HG03432 (cell line): ENCODE data around the gene PLCH1.

ENCODE experiments used
- ATAC-seq: cut with Tn5 transposase; IDR thresholded peaks from one replicate; pipeline ENCODE4 v1.9.1; 2021; ENCODE audit warnings: mild to moderate bottlenecking, moderate library complexity; ENCODE audit not compliant: unreplicated experiment

The PLCH1 gene

DNA sequence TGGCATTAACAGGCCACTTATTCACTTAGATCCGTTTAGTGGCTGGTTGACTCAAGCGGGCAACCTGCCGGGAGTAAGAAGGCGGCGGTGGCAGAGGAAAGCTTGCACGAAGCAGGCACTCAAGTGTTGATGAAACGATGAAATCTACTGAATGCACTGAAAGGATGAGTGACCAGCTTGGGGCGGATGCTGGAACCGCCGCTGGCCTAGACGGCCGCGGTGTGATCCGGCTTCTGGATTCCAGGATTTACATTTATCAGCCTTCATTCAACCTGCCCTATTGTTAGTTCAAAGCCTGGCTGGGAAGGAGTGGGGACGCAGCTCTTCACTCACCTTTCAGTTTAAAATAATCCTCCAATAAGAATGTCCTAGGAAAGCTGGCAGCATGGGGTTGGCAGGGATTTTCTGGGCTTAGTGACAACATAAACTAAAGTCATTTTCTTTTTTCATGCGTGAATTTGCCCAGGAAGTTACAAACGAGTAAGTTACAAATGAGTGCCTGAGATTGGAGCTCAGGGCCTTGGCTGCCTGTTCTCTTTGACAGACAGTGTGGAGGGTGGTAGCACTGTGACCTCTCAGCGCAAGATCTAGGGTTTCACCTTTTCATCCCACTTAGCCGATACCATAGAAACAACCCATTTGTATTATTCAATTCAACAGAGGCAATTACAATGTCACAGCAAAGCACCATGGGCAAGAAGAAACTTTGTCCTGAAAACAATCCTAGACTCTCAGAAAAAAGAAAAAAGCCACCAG, 1.1 kb upstream of the PLCH1 start:
- ATAC-seq = no peak

GRCh38 chr3:155744010-155744625, 753 bp downstream of the PLCH1 start:
- peak; percentile 64 for ATAC-seq

- no peak for ATAC-seq
These were observed 1.3 kb downstream of the PLCH1 start for GRCh38 chr3:155743606-155744005.

- no peak for ATAC-seq
These were observed 2.4 kb downstream of the PLCH1 start for GRCh38 chr3:155742349-155742965.

- ATAC-seq = no peak
These were observed 3.3 kb downstream of the PLCH1 start for GRCh38 chr3:155741603-155742002.

GRCh38 chr3:155741101-155741500, 3.8 kb downstream of the PLCH1 start:
- ATAC-seq = no peak

GRCh38 chr3:155739154-155739553, 5.7 kb downstream of the PLCH1 start:
- no peak for ATAC-seq

GRCh38 chr3:155738580-155739076, 6.2 kb downstream of the PLCH1 start:
- ATAC-seq = no peak

GRCh38 chr3:155737844-155738460, 6.9 kb downstream of the PLCH1 start:
- ATAC-seq = peak; percentile 96

- no peak for ATAC-seq
These were observed 8.5 kb downstream of the PLCH1 start for GRCh38 chr3:155736381-155736780.

GRCh38 chr3:155730843-155731242, 14.0 kb downstream of the PLCH1 start:
- ATAC-seq = no peak

DNA sequence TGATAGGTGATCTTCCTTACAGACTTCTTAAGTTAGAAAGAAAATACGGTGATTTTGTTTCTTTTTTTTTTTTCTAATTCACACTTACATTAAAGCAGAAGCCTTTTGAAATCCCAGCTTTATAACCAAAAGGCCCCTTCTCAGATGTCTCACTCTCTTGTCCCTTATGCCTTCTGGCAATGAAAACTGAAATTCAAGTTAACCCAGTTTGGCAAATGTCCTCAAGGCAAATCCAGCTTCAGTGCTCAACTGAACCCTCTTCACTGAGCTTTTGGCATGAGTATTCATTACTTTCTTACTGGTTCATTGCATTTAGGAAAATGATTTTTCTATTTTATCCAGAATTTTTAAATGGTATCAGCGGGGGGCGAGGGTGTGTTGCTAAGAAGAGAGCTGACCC, 17.0 kb downstream of the PLCH1 start:
- no peak for ATAC-seq

DNA sequence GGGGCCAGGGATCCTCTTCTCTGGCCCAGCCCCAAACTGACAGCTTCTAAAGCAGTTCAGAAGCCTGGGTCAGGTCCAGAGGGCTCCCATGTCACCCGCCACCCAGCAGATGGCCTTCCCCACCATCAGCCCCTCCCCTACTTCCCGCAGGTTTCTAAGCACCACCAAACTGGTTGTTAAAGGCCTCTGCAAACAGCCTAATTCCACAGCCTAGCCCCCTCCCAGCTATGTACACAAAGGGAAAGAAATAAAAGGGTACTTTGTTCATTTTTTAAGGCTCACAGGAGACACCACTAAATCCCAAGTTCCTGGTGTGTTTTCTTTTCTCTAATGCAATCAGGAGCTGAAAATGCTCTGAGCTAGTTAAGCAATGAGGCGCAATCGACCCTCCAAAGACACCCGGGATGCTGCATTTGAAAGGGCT, 30.6 kb downstream of the PLCH1 start:
- no peak for ATAC-seq

- ATAC-seq = peak; percentile 99
These were observed 32.9 kb downstream of the PLCH1 start for GRCh38 chr3:155712008-155712407.

DNA sequence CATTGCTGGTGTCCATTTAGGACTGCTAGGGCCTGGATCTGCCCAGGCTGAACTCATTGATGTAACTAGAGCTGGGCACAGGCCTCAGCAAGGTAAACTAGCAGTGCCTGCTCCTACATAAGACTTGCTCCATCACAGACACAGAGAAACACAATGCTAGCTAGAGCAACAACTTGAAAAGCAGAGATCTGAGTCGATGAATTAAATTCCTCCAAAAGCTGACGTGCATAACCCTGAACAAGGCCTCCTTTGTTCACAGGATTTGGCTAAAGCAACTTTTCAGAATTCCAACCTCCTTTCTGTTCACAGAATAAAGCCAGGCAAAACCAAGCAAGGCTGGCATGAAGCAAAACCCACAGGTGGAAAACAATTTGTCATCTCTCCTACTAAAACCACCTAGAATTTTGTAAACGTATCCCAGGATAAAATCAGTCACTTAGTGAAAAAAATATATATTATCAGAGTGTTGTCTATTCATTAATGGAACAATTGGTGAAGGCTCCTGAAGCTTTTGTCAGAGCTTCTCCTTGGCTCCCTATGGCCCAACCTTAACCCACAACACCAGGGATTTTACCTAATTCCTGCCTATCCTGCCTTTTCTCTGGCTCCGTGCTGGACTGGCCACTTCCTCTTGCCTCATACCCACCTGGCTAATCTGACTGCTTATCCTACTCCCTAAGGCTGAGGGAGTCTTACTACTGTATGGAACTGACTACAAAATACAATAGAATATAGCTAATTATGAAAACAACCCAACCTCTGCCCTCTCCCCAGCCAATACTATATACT, 39.9 kb downstream of the PLCH1 start:
- no peak for ATAC-seq

DNA sequence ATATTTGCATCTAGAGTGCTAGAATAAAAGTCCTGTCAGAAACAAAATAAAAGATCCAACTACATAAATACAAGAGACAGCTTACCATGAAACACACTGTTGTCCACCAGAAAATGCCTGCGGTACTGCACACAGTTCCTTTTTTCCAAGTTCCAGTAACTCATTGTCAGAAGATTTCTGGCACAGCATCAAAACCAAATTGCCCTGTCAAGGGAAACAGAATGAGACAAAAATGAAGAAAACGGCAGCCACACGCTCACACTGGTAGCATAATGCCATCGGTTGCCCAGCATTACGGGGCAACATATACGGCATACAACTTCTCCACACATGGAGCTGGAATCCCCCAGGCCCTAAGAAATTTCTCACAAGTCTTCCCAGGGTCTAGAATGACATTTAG, 40.8 kb downstream of the PLCH1 start:
- ATAC-seq = no peak

DNA sequence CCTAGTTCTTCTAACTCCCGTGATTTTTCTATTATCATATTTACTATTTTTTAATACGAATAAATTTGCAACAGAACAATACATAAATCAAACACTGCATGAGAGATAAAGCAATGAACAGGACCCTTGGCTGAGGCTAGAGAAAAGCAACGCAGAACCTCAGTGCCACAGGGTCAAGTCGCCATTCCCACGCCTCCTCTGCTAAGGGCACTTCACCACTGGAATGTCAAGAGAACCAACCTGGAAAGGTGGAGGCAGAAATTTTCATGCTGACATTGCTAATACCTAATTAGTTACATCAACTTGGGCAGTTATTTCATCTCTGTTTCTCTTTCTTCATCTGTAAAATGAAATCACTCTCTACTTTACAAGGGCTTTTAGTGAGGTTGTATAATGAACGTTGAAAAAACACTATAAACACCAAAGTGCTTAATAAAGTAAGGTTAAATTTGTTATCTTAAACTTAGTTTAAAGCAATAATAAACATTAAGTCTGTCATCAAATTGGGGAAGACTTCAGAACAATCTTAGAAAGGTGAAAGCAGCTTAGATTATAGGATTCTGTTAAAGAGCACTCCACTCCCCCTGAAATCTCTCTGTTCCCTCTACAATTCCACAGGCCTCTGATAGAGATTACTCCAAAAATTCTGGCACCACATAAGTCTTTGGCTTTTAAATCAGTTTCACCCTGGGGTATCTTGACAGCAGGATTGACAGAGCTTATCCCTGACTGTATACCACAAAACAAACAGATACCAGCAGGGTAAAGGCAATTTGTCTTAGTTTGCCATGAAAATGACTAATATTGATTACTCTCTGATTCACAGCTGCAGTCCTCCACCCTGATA, 41.9 kb downstream of the PLCH1 start:
- no peak for ATAC-seq

GRCh38 chr3:155701882-155702465, 42.9 kb downstream of the PLCH1 start:
- ATAC-seq = peak; percentile 76

DNA sequence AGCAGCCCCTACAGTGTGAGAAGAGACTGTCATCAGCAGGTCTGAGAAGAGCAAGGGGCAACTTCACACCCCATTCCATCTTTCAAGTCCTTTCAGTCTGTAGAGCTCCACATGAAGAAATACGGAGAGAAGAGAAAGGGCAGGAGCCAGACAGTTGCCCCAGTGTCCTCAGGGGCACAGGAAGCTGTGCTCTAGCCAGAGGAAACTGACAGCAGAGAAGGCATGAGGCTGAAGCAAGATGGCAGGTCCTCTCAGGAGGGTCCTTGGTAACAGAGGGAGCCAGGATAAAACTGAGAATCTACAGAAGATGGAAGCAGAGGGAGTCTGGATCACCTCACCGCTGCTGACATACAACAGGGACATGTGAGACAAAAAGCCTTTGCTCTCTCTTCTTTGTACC, 47.3 kb downstream of the PLCH1 start:
- no peak for ATAC-seq
